HG03469 (cell line): ENCODE data around the gene MGMT.

Experiments used
- ATAC-seq: cut with Tn5 transposase; IDR thresholded peaks from one replicate; pipeline ENCODE4 v1.9.1; 2021; ENCODE audit warnings: mild to moderate bottlenecking, moderate library complexity, moderate number of reproducible peaks; ENCODE audit not compliant: unreplicated experiment

The MGMT gene

DNA sequence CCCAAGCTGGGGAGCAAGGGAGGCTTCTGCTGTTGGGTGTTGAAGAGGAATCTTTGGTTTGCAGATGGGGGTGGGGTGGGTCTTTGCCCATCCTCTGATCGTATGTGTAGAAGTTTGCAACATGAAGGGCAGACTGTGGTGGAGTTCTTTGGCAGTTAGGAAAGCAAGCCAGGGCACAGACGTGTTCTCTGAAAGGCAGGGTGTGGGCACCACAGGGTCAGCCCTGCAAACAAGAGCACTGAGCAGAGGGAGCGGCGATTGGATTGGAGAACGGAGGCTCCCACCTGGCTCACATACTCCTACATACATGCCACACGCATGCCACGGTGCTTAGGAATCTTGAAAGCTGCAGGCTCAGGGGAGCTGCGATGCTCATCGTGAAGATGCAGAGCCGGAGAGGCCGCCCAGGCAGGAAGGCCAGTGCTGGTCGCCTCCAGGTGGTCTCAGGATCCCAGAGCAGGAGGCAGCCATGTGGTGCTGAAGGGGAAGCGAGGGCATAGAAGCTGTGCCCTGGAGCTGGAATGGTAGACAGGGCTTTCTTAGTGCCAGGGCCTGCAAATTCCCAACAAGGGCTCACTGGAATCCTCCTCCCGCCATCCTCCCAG, 149.0 kb downstream of the MGMT start:
- ATAC-seq = no peak

GRCh38 chr10:129617768-129618167, 150.7 kb downstream of the MGMT start:
- no peak for ATAC-seq

DNA sequence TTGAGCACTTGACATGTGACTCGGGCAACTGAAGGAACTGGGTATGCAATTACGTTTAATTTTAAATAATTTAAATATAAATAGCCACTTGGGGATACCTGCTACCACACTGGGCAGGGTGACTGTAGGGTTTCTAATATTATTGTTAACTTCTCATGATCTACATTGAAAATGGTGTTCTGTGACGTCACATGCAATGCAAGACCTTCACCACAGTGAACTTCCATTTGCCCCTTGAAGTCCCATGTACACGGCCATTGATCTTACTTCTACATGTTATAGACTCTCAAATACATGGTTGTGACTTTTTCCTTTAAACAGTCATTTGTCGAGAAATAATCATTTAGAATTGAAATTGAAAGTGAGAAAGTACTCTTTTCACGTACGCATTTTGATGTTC, 154.0 kb downstream of the MGMT start:
- no peak for ATAC-seq

DNA sequence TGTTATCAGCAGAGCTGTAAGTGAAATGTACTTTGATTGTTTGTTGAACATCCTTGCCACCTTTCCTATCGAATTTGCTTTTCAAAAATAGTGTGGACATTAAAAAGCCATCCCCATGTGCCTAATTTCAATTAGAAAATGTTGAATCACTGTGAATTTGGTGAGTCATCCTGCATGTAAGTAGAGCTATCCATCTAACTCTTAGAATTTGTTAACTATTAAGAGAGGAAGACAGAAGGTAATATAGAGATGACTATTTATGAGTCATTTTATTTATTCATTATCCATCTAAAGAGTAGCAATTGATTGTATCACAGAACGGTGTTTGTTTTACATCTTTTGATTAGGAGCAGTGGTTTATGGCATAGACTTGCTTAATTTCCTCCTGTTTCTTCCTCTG, 154.7 kb downstream of the MGMT start:
- ATAC-seq = no peak

GRCh38 chr10:129622291-129622690, 155.2 kb downstream of the MGMT start:
- no peak for ATAC-seq

DNA sequence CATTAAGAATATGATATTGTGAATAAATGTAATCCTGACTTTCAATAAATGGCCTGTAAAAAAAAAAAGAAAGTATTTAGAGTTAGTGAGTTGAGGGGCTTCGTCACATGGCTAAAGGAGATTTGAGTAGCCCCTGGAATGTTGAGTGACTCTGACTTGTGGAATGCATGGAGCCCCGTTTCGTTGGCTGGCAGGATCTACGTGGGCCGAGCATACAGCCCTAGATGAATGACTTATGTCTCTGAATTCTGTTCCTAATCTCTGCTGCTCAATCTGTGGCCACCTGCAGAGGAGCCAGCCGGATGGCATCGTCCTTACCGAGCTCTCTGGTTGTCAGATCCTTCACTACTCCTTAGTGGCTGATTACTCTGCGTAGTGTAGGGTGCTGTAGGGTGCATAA, 155.7 kb downstream of the MGMT start:
- no peak for ATAC-seq

GRCh38 chr10:129624526-129624925, 157.5 kb downstream of the MGMT start:
- ATAC-seq = no peak

DNA sequence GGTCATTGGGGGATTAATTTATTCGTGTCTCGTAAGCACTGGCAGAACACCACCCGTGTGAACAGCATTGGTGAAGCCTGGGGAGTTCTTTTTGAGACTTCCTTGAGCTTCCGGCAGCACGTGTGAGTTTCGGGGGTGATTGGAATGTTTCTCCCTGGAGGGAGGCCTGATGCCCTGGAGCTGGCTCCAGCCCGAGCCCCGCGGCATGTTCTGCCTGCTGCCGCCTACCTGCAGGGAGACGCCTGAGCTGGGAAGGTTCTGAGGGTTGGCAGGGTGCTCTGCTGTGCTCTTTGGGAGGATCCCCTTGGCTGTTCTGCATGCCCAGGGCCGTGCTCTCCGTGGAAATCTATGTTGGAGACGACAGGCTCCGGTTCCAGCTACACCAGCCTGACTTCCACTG, 159.3 kb downstream of the MGMT start:
- no peak for ATAC-seq

DNA sequence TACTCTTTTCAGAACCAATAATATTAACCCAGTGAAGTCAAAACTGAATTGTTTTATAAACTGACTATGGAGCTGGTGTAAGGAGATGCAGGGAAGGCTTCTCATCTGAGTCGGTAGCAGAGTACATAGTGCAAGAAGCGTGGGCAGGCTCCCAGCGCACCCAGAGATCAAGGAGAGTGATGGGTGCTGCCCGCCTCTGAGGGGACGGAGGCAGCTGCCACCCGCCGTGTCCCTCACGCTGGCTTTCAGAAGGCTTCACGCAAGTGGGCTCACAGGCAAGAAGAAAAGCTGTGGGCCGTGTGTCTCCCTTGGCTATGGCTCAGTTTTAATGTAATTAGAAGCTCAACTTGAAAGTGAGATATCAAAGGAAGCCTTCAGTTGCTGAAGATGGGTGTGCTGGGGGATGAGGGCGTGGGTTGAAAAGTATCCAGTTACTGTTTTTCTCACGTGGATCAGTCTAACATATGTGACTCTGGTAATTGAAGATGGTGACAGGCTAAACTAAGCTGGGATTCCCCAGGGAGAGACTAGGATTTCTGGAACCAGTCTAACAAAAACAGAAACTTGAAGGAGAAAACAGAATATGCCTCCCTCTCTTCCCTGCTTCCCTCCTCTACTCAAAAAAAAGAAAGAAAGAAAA, 159.9 kb downstream of the MGMT start:
- no peak for ATAC-seq

DNA sequence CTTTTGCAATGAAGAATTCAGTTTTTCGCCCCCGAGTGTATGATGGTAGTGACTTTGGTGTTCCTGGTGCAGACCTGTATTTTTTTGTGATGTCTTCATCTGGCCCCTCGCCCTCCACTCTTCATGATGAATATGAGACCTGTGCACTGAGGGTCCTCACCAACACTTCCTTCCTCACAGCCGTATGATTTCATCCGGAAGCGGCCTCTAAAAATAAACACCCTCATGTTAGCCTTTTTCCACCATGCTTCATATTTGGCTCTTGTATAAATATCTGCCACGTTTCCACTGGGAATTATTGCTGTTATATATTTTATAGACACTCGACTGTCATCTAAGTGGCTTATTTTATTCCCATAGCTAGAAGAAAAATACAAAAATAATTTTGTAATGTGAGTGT, 160.4 kb downstream of the MGMT start:
- ATAC-seq = no peak

DNA sequence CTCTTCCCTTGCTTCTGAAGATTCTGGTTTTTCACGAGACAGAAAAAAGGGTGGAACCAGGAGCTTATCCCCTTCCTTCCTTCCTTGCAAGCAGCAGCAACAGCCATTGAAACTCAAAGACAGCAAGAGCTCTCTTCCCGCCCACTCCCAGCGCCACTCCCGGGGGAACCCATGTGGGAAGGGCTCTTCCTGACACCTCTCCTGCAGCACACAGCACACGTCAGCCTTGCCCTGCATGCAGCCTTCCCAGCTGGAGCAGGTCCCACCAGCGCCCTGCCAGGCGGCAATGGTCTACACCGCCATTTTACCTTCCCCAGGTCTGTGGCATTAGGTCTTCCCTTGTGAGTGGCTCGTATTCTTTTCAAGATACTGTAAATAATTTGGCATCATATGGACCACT, 161.8 kb downstream of the MGMT start:
- ATAC-seq = no peak

DNA sequence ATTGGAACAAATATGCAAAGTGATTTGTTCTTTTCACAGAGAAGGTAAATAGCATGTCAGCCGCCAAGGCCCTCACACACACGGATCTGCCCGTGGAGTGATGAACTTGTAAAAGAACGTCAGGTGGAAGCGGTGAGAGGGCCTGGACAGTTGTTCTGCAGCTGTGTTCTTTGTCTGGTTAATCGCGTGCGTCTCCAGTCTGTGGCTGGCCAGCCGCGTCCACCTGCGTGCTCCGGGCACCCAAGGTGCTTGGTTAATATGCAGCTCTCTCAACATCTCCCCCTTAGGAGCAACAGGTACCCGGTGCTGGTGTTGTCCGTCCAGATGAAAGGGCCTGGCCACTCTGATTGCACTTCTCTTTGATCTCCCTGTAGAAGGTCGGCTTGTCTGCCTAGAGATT, 162.9 kb downstream of the MGMT start:
- ATAC-seq = no peak

- no peak for ATAC-seq
Measured at GRCh38 chr10:129631006-129631405, 164.0 kb downstream of the MGMT start.

DNA sequence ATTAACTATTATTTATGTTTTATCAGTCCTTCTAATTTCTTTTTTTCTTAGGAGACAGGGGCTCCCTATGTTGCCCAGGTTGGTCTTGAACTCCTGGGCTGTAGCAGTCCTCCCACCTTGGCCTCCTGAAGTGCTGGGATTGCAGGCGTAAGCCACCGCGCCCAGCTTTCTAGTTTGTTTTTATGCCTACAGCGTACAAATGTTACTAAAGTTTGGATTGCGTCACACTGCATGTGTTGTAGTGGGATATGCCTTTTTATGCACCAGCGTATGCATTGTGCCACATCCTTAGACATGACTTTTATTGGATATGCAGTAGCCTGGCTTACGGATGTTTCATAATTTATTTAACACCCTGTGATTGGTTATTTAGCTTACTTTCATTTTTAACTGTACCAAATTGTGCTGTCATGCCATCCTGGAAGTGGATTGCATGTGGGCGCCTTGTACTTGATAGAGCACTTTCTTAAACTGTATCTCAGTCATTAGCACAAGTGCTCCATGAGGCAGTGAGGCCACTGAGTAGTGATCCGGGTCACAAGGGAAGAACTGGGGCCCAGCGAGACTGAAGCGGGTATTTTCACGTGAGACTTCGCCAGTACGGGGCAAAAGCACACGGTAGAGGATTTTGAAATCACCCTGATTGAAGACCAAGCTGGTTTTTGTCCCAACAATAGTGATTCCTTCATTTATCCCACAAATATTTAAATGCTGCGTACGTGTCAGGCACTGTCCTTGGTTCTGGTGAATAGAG, 165.0 kb downstream of the MGMT start:
- ATAC-seq = no peak

GRCh38 chr10:129637010-129637409, 170.0 kb downstream of the MGMT start:
- no peak for ATAC-seq

GRCh38 chr10:129637846-129638245, 170.8 kb downstream of the MGMT start:
- ATAC-seq = no peak

DNA sequence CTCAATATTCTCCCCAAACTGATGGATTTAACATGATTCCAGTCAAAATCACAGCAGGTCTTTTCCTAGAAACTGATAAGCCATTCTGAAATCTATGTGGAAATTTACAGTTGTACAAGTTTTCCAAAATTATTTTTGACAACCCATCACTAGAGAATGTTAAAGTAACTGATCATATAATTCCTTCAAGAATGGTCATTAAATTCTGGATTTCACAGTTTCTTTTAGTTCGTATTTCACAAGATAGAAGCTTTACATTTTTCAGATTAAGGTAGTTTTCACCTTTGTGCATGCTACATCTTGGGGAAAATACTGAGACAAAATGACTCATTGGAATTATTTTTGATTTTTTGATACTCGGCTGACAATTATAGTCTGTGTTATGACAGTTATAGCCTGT, 174.3 kb downstream of the MGMT start:
- ATAC-seq = no peak

DNA sequence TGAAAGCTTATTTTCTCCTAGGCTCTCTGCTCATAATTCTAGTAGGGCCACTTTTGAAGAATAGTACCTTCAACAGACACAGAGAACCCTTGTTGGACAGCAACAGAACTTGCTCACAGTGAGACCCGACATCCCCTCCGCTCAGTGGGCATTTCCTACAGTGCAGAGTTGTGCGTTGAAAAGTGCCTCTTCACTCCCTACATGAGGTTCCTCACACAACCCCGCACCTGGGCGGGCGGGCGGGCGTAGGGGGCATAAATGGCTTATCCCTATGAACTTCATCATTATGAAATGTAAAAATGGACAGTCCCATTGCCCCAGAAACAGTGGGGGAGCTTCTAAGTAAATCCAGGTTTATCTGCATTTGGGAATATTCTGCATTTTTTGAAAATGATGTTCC, 174.9 kb downstream of the MGMT start:
- no peak for ATAC-seq

- no peak for ATAC-seq
Measured at GRCh38 chr10:129642427-129642826, 175.4 kb downstream of the MGMT start.

DNA sequence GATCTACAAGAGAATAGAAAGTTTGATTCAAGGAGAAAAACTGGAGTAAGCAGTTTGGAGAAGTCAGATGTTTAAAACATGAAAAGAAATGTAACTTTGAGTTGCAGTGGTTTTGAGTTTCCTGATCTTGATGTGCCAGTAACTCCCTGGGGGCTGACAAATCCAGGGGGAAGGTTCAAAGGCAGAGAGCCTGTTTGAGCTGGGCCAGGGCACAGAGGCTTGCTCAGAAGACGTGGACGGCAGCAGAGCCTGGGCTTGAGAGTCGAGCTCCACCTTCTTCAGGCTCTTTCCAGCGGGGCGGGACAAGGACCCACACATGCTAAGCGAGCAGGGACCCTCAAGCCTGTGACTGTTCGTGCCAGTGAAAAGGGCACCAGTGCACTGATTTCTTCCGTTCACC, 176.2 kb downstream of the MGMT start:
- ATAC-seq = no peak

DNA sequence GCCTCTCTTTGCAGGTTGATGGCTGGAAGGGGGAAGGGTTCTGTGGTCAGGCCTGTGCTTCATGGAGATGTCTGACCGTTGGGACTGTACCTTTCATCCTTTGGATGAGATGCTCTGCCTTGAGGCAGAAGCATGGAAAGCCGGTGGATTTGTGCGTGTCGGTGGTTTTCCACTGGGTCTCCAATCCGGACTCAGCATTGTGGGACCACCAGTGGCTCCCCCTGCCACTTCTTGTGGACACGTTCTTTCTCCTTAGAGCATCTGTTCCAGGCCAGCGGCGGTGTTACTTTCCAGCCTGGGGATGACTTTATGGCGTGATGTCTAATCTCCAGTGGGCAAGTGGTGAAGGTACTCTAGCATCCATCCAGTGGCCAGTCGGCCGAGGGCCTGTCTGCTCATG, 178.4 kb downstream of the MGMT start:
- ATAC-seq = no peak

DNA sequence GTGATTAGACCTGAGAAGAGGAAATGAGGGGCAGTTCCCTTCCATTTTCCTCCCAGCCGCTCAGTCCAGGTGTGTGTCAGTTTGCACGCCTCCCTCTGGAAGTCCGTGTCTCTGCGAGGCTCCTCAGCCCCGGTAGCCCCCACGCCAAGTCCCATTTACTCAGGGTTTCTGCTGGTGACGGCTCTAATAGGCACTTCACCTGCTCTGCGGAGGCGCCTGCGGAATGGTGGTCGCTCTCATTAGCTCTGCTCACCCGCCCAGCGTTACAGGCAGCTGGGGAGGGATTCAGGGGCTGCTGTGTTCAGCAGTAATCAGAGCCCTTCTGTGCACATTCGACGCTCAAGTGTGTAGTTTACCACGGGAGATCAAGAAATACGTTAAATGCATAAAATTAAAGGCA, 179.9 kb downstream of the MGMT start:
- ATAC-seq = no peak
